ENCODE results near the gene ITPKB.

DNA sequence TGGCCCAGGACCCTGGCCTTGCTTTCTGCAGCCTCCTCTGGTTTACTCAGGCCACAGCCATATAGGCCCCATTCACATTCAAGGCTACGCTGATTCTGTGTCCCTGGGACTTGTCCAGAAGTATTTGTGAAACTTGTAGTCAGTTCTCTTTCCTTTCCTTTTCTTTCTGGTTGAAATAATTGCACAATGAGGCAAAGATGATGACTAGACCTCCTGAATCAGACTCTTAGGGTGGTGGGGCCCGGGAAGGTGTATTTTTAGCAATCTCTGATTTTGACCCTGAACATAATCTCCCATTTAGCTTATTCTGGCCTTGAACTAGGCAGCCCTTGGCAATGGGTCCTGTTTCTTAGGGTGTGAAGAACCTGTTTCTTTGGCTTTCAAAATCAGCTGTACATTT, 150.6 kb downstream of the ITPKB start:
- TF ChIP-seq, protein P1, sequence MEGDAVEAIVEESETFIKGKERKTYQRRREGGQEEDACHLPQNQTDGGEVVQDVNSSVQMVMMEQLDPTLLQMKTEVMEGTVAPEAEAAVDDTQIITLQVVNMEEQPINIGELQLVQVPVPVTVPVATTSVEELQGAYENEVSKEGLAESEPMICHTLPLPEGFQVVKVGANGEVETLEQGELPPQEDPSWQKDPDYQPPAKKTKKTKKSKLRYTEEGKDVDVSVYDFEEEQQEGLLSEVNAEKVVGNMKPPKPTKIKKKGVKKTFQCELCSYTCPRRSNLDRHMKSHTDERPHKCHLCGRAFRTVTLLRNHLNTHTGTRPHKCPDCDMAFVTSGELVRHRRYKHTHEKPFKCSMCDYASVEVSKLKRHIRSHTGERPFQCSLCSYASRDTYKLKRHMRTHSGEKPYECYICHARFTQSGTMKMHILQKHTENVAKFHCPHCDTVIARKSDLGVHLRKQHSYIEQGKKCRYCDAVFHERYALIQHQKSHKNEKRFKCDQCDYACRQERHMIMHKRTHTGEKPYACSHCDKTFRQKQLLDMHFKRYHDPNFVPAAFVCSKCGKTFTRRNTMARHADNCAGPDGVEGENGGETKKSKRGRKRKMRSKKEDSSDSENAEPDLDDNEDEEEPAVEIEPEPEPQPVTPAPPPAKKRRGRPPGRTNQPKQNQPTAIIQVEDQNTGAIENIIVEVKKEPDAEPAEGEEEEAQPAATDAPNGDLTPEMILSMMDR (IDR thresholded peaks at IDR 0.05; ENCODE audit: borderline replicate concordance, extremely low read depth, low read length, poor library complexity, severe bottlenecking): no peak
- no peak for TF ChIP-seq EZH2 (IDR thresholded peaks at IDR 0.05; ENCODE audit: borderline replicate concordance, low read depth, low read length, severe bottlenecking)

Measured in DND-41 (cell line).